Body of pancreas (tissue), 4 donors: ENCODE measurements around the gene DUSP23. TPM values are rescaled to one million over a fixed set of nuclear protein-coding genes. Genes with fewer than 3 reads are reported as not detected.

Source experiments
- ATAC-seq: fragments of 150-250 bp; one replicate; pipeline ENCODE4 v1.9.1; 2016
- DNase-seq, 4 donors: peaks; one replicate each; pipeline ENCODE4 v3.0.0-alpha.2; 2019
- H3K27ac ChIP-seq, 4 donors: fragments of 200-600 bp; sonication (generic); 1 replicate in 3 of 4; 2 replicates in 1 of 4; pipeline versions ENCODE4 v1.5.1 to v1.6.1; 2016 to 2019; ENCODE audit warnings: mild to moderate bottlenecking in 1 of 4, mixed read lengths in 1 of 4, moderate library complexity in 1 of 4
- H3K27me3 ChIP-seq, 2 donors: fragments of 200-600 bp; sonication (generic); one replicate each; pipeline ENCODE4 v1.6.0; 2016; ENCODE audit warnings: mild to moderate bottlenecking in 1 of 2
- H3K36me3 ChIP-seq, 2 donors: fragments of 200-600 bp; sonication (generic); replicated peaks in 1 of 2; 2 replicates each; pipeline ENCODE4 v1.5.1; 2016; ENCODE audit warnings: low read depth in 2 of 2; ENCODE audit not compliant: insufficient read depth in 1 of 2
- H3K4me1 ChIP-seq: fragments of 200-600 bp; sonication (generic); one replicate; pipeline ENCODE4 v1.6.0; 2016
- H3K4me3 ChIP-seq, 2 donors: fragments of 200-600 bp; sonication (generic); 1 replicate in 1 of 2; 2 replicates in 1 of 2; pipeline ENCODE4 v1.5.1; 2016 to 2019
- H3K9me3 ChIP-seq, 3 donors: fragments of 200-600 bp; sonication (generic); 1 replicate in 2 of 3; 2 replicates in 1 of 3; pipeline ENCODE4 v1.5.1; 2016
- CTCF ChIP-seq, 7 experiments: fragments of 450-650 bp in 4 of 7; fragments of 200-600 bp in 3 of 7; sonication (generic) in 3 of 7; IDR thresholded peaks; one replicate each; pipeline ENCODE4 v1.5.1; 2016 to 2019; ENCODE audit warnings: antibody characterized with exemption in 7 of 7
- POLR2A ChIP-seq, 3 donors: fragments of 450-650 bp; IDR thresholded peaks; one replicate each; pipeline ENCODE4 v1.6.1; 2016; ENCODE audit warnings: antibody characterized with exemption in 3 of 3, mild to moderate bottlenecking in 2 of 3
- WGBS, 2 donors: methylation state at CpG; one replicate each; pipeline ENCODE4 v1.1.5; 2017; 5-methylcytosine and 5-hydroxymethylcytosine counted together
- intact Hi-C: fragments of 100-400 bp; cut with DNase I; formaldehyde crosslinking; loops from one replicate; pipeline ENCODE4 v1.15.1; 2023
- total RNA-seq, 2 donors: library from RNA; depleted of rRNA; stranded (reverse); fragments of >200 nt; gene quantifications; one replicate each; pipeline ENCODE4 v1.1.0, GENCODE V29; 2016

DUSP23 gene
- total RNA-seq, 2 donors from 2014 or later, result 60.6 to 91.1 TPM

- no peaks in the 10 kb centered on the region for H3K9me3 ChIP-seq
- no peak for DNase-seq
- no peaks in the 10 kb centered on the region for H3K4me1 ChIP-seq
- no peak overlapping the region for H3K27ac ChIP-seq
- no peak overlapping the region for H3K4me3 ChIP-seq
- H3K36me3 ChIP-seq, result no peaks in the 10 kb centered on the region
- intact Hi-C loops, result no loop called here
- 25 to 54% methylated on average over 3 of the region's 3 CpGs for WGBS, 2 donors
- ATAC-seq, result no peak
- H3K27me3 ChIP-seq, result no peaks in the 10 kb centered on the region
- TF ChIP-seq CTCF (IDR thresholded peaks at IDR 0.05) (no peak), POLR2A (IDR thresholded peaks at IDR 0.05) (no peak)
Measured at GRCh38 chr1:159791031-159791430, 10.3 kb downstream of the DUSP23 start.

GRCh38 chr1:159791461-159791860, 10.7 kb downstream of the DUSP23 start:
- 10 to 20% methylated on average over 3 of the region's 3 CpGs for WGBS, 2 donors
- no peaks in the 10 kb centered on the region for H3K36me3 ChIP-seq
- H3K9me3 ChIP-seq, result no peaks in the 10 kb centered on the region
- intact Hi-C loops, result no loop called here
- H3K4me3 ChIP-seq, result no peak overlapping the region
- no peaks in the 10 kb centered on the region for H3K27me3 ChIP-seq
- H3K27ac ChIP-seq, result no peak overlapping the region
- H3K4me1 ChIP-seq, result no peaks in the 10 kb centered on the region
- no peak for TF ChIP-seq CTCF (IDR thresholded peaks at IDR 0.05)
- DNase-seq, result no peak
- no peak for ATAC-seq

- Histone ChIP-seq H3K27ac (no peak overlapping the region), H3K36me3 (no peaks in the 10 kb centered on the region), H3K4me1 (no peaks in the 10 kb centered on the region), H3K27me3 (no peaks in the 10 kb centered on the region), H3K4me3 (no peak overlapping the region), H3K9me3 (no peaks in the 10 kb centered on the region)
- no peak for ATAC-seq
- 41 to 45% methylated on average over 5 of the region's 5 CpGs for WGBS, 2 donors
- intact Hi-C loops, result loop anchor here (5.0 kb wide), 1 partner anchor 217 kb away; no protein-coding TSS in a partner anchor
- no peak for TF ChIP-seq POLR2A (IDR thresholded peaks at IDR 0.05)
- TF ChIP-seq CTCF (IDR thresholded peaks at IDR 0.05), result no peak
- DNase-seq, result no peak
Measured at GRCh38 chr1:159795534-159795933, 14.8 kb downstream of the DUSP23 start.

GRCh38 chr1:159798893-159799292, 18.1 kb downstream of the DUSP23 start:
- Histone ChIP-seq H3K36me3 (no peaks in the 10 kb centered on the region), H3K4me3 (no peak overlapping the region), H3K4me1 (no peaks in the 10 kb centered on the region), H3K27me3 (no peaks in the 10 kb centered on the region), H3K27ac (no peak overlapping the region), H3K9me3 (no peaks in the 10 kb centered on the region)
- ATAC-seq (peak; percentile 90), DNase-seq (peak; percentile 71 to 83 (median 74))
- 0 to 4% methylated on average over 2 of the region's 2 CpGs for WGBS, 2 donors
- no peak for TF ChIP-seq POLR2A (IDR thresholded peaks at IDR 0.05)
- peak; percentile 59 to 87 (median 86) for TF ChIP-seq CTCF (IDR thresholded peaks at IDR 0.05)
- intact Hi-C loops, result loop anchor here (5.0 kb wide), 1 partner anchor 213 kb away; no protein-coding TSS in a partner anchor

- no peaks in the 10 kb centered on the region for H3K9me3 ChIP-seq
- ATAC-seq, result no peak
- H3K4me3 ChIP-seq, result no peak overlapping the region
- 88 to 95% methylated on average over 4 of the region's 4 CpGs for WGBS, 2 donors
- no peak for DNase-seq
- peaks cover 3% of the 10 kb centered on the region for H3K4me1 ChIP-seq
- TF ChIP-seq POLR2A (IDR thresholded peaks at IDR 0.05), result no peak
- no peak for TF ChIP-seq CTCF (IDR thresholded peaks at IDR 0.05)
- intact Hi-C loops, result loop anchor here (5.0 kb wide), 1 partner anchor 213 kb away; no protein-coding TSS in a partner anchor
- no peak overlapping the region for H3K27ac ChIP-seq
- no peaks in the 10 kb centered on the region for H3K27me3 ChIP-seq
- no peaks in the 10 kb centered on the region for H3K36me3 ChIP-seq
Measured at GRCh38 chr1:159799446-159799985, 18.8 kb downstream of the DUSP23 start.
